Mesodermal cell (in vitro differentiated cells): Measurements from ENCODE around the gene SRM.
"Not testable (repeated sequence)": the region's sequence is repeated elsewhere in the genome, so short reads cannot be mapped to it uniquely, and the experiment has no call there.

Experiments
- H3K27ac ChIP-seq: 2 replicates; pipeline ENCODE4 v1.7.0; 2013; ENCODE audit warnings: mild to moderate bottlenecking, low read depth, low read length, moderate library complexity; ENCODE audit not compliant: severe bottlenecking
- H3K36me3 ChIP-seq: 2 replicates; pipeline ENCODE4 v1.7.1; 2013; ENCODE audit warnings: mild to moderate bottlenecking, low read length, moderate library complexity; ENCODE audit not compliant: control insufficient read depth, insufficient read depth
- H3K4me1 ChIP-seq: one replicate; pipeline ENCODE4 v1.7.1; 2013; ENCODE audit warnings: mild to moderate bottlenecking, low read length; ENCODE audit not compliant: insufficient read depth, control insufficient read depth, poor library complexity, severe bottlenecking
- H3K4me3 ChIP-seq: 2 replicates; pipeline ENCODE4 v1.7.0; 2013; ENCODE audit warnings: low read length, control low read depth, mild to moderate bottlenecking; ENCODE audit not compliant: insufficient read depth, poor library complexity, severe bottlenecking; ENCODE audit errors: extremely low read depth
- H3K9me3 ChIP-seq: 2 replicates; pipeline ENCODE4 v1.7.1; 2013; ENCODE audit warnings: mild to moderate bottlenecking, low read length, moderate library complexity; ENCODE audit not compliant: control insufficient read depth
- WGBS, 2 experiments: methylation state at CpG; one replicate each; pipeline ENCODE4 v1.1.5; 2013; ENCODE audit warnings: missing lambda C conversion rate in 2 of 2; ENCODE audit not compliant: insufficient coverage in 2 of 2; 5-methylcytosine and 5-hydroxymethylcytosine counted together

SRM gene

DNA sequence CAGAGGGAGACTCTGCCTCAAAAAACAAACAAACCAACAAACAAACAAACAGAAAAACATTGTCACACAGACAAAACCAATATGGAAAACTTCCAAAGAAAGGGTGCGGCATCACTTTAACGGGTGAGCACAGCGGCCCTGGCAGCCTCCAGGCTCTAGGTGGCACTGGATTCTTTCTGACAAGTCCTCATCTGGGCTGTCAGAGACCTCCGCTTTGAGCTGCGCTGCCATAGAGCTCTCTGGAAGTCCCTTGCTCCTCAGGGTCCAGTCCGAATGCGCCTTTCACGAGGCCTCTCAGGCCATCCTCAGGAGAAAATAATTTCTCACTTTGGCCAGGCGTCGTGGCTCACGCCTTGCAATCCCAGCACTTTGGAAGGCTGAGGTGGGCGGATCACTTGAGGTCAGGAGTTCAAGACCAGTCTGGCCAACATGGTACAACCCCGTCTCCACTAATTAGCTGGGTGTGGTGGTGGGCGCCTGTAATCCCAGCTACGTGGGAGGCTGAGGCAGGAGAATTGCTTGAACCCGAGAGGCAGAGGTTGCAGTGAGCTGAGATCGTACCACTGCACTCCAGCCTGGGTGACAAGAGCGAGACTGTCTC, 4.2 kb upstream of the SRM start:
- H3K4me1 ChIP-seq, H3K27ac ChIP-seq, H3K9me3 ChIP-seq, H3K4me3 ChIP-seq: not testable (repeated sequence)
- H3K36me3 ChIP-seq: peaks cover 55% of the 10 kb centered on the region
- 93% methylated on average over 16 of the region's 18 CpGs for WGBS, 2 experiments

DNA sequence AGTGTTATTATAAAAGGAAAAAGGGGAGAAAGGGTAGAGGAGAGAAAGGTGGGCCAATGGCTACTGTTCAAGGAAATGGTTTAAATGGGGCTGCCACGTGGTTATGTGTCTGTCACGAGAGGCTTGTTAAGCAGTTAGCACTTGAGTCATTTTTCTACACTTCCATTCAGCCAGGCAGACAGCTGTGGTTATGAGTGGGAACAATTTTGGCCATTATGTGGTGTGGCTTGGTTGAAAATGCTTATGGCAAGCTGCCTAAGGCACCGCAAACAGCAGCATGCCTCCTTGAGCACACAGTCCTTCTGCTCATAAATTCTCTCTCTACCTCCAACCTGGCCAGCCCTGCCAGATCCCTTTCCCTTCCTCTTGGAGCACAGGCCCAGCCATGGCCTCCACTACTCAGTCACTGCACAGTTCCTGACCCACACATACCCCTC, 3.2 kb upstream of the SRM start:
- Histone ChIP-seq H3K36me3 (peaks cover 49% of the 10 kb centered on the region), H3K4me1 (peaks cover 14% of the 10 kb centered on the region), H3K4me3 (no peak overlapping the region), H3K27ac (no peak overlapping the region), H3K9me3 (no peaks in the 10 kb centered on the region)
- WGBS, 2 experiments: 88 to 100% methylated on average over 1 to 3 of the region's 3 CpGs

DNA sequence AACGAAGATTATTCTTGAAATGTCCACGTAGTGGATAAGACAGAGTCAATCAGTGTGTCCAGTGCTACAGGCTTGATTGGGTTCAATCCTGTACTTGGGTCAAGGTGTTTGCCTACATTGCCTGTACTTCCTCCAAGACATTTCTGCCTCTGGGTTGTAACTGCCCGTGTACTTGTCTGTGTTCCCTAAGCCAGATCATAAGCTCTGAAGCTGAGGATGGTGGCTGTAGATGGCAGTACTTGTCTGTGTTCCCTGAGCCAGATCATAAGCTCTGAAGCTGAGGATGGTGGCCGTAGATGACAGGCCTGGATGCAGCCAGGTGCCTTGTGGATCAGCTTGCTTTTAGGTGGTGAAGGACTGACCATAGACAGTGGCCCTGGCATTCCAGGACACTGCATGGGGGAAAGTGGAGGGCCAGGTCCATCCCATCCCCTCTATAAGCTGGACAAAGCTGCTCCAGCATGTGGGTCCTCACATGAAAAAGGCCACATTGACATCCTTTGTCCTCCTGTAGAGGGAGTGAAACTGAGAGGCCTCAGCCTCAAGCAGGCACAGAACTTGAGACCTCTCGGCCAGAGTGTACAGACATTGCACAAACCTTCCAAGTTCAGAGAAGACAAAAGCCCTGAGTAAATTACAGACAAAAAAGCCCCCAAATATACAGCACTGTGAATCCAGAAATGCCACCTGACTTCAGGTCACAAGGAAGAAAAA, 2.0 kb upstream of the SRM start:
- H3K27ac ChIP-seq: no peak overlapping the region
- no peak overlapping the region for H3K4me3 ChIP-seq
- H3K9me3 ChIP-seq: no peaks in the 10 kb centered on the region
- H3K4me1 ChIP-seq: peaks cover 14% of the 10 kb centered on the region
- WGBS, 2 experiments: 94 to 98% methylated on average over 4 of the region's 5 CpGs
- peaks cover 53% of the 10 kb centered on the region for H3K36me3 ChIP-seq

DNA sequence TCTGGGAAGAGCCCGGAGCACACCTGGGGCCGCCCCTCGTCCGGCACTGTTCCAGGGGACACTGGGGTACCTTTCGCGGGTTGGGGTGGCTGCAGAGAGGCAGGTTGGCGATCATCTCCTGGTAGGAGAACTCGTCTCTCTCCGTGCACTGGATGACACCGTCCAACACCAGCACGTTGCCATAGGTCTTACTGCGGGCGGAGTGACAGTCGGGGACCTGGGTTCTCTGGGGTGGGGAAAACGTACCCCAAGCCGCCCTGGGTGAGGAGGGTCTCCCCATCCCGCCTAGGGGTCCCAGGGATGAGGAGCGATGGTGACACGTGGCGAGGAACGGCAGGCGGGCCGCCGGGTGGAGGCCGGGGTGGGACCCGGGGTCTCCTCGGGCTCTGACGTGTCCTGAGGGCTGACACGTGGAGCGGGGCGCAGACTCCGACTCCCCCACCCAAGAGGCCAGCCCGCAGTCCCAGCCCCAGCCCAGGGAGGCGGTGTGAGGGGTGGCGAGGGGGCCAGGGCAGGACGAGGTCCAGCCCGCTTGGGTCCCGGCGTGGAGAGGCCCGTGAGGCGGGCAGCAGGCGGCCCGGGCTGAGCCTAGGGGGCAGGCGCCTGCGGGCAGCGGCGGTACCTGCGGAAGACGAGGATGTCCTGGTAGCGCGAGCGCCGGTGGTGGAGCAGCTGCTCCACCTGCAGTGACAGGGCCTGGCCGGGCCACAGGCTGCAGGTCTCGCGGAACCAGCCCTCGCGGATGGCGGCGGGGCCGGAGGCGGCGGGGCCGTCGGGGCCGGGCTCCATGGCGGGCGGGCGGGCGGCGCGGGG, 457 bp downstream of the SRM start:
- Histone ChIP-seq H3K36me3 (peaks cover 50% of the 10 kb centered on the region), H3K4me1 (peaks cover 14% of the 10 kb centered on the region), H3K27ac (no peak overlapping the region), H3K9me3 (no peaks in the 10 kb centered on the region), H3K4me3 (peak overlapping the region; percentile 79)
- 0 to 2% methylated on average over 44 to 45 of the region's 72 CpGs for WGBS, 2 experiments

DNA sequence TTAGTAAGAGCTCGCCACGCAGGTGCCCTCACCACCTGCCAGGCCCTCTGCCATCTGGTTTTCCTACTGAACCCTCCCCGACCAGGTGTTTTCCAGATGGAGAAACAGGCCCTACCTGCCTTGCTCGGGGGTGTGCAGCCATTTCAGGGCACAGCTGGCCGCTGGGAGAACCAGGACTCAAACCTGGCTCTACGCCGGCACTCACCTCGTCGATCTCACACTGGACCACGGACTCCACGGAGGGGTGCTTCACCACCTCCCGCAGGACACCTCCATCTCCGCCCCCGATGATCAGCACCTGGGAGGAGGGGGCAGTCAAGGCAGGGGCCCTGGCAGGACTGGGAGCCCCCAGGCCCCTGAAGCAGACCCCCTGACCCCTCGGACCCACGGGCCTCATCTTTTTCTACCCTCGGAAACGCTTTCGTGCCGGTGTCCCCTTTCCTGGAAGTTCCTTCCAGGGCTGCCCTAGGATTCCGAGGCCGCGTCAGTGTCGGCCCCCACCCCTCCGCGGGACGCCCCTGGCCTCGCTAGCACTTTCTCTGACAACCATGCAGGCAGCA, 1.1 kb downstream of the SRM start:
- peaks cover 14% of the 10 kb centered on the region for H3K4me1 ChIP-seq
- peaks cover 51% of the 10 kb centered on the region for H3K36me3 ChIP-seq
- no peak overlapping the region for H3K27ac ChIP-seq
- peak overlapping the region; percentile 79 for H3K4me3 ChIP-seq
- no peaks in the 10 kb centered on the region for H3K9me3 ChIP-seq
- WGBS, 2 experiments: 37 to 47% methylated on average over 18 to 21 of the region's 28 CpGs

DNA sequence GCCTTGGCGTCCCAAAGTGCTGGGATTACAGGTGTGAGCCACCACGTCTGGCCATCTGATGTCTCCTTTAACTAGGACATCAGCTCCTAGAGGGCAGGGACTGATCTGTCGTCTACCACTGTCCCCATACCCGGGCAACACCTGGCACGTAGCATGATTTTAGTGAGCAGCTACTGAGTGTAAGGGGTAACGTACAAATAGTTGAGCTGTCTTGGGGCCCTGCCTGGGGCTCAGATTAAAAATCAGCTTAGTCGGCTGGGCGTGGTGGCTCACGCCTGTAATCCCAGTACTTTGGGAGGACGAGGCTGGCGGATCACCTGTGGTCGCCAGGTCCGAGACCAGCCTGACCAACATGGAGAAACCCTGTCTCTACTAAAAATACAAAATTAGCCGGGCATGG, 1.8 kb downstream of the SRM start:
- Histone ChIP-seq H3K4me3 (no peak overlapping the region), H3K4me1 (peaks cover 14% of the 10 kb centered on the region), H3K36me3 (peaks cover 45% of the 10 kb centered on the region), H3K27ac (no peak overlapping the region), H3K9me3 (no peaks in the 10 kb centered on the region)
- WGBS, 2 experiments: 97 to 98% methylated on average over 13 to 14 of the region's 14 CpGs

DNA sequence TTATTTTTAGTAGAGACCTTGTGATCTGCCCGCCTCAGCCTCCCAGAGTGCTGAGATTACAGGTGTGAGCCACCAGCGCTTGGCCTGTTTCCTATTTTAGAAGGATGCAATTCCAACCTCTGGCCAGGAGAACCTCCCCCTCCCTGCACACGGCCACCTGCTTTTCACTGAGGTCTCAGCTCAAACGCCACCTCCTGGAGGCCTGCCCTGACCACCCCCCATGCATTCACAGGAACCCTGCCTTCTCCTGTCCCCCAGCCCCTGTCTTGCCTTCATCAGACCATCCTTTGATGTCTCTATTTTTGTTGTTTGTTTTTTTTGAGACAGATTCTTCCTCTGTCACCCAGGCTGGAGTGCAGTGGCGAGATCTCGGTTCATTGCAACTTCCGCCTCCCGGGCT, 2.3 kb downstream of the SRM start:
- Histone ChIP-seq H3K4me1 (peaks cover 14% of the 10 kb centered on the region), H3K36me3 (peaks cover 42% of the 10 kb centered on the region)
- WGBS, 2 experiments: 87 to 90% methylated on average over 6 to 7 of the region's 8 CpGs

DNA sequence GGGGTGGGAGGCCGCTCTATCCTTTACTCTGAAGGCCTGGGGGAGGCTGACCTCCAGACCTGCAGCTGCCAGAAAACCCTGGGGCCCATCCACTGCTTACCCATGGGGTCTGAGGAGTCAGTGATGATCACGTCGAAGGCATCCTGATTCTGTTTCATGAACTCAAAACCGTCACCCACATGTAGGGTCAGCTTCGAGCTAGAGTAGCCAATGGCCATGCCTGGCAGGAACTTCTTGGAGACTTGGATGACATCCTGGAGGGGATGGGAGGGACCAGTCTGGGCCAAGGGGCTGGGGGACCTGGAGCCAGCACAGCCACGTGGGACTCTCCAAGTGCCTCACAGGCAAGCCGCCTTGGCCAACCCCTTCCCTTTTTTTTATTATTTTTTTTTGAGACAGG, 3.3 kb downstream of the SRM start:
- H3K27ac ChIP-seq: no peak overlapping the region
- no peak overlapping the region for H3K4me3 ChIP-seq
- peaks cover 42% of the 10 kb centered on the region for H3K36me3 ChIP-seq
- 98% methylated on average over 5 to 6 of the region's 7 CpGs for WGBS, 2 experiments
- peaks cover 14% of the 10 kb centered on the region for H3K4me1 ChIP-seq
- H3K9me3 ChIP-seq: no peaks in the 10 kb centered on the region

More for the DNA sequence above, 2.3 kb downstream of the SRM start:
- Histone ChIP-seq H3K27ac (no peak overlapping the region), H3K4me3 (no peak overlapping the region), H3K9me3 (no peaks in the 10 kb centered on the region)

DNA sequence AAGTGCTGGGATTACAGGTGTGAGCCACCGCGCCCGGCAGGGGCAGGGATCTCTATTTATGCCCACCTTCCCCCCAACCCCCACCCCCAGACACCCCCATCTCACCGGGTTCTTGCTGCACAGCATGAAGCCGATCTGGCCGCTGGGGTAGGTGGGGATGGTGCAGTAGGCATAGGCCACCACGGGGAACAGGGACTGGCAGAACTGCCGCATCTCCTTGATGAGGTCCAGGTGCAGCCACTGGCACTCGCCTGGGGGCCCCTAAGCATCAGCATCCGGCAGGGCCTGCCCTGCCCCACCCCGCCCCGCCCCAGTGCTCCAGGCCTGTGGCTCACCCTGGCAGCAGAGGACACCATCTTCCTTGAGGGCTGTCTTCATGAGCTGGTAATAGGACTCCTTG, 4.1 kb downstream of the SRM start:
- WGBS, 2 experiments: 96 to 98% methylated on average over 10 of the region's 12 CpGs
- Histone ChIP-seq H3K9me3 (no peaks in the 10 kb centered on the region), H3K36me3 (peaks cover 42% of the 10 kb centered on the region), H3K27ac (no peak overlapping the region), H3K4me1 (peaks cover 9% of the 10 kb centered on the region), H3K4me3 (no peak overlapping the region)

DNA sequence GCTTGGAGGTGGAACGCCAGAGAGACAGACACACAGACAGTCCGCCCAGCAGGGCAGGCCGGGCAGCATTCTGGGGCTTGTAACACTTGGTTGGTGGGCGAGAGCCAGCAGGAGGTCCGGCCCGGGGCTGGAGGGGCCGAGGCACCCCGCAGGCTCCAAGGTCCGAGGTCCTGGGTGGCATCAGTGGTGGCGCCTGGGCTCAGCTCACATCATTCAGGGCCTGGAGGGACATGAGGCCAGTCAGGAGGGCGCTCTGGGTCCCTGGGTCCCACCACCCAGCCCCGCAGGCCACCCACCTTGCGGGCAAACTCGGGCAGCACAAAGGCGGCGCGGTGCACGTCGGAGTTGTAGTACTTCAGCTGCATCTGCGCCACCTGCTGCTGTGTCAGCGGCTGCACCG, 5.2 kb downstream of the SRM start:
- H3K4me3 ChIP-seq: no peak overlapping the region
- H3K9me3 ChIP-seq: no peaks in the 10 kb centered on the region
- H3K4me1 ChIP-seq: peaks cover 9% of the 10 kb centered on the region
- H3K36me3 ChIP-seq: peaks cover 42% of the 10 kb centered on the region
- no peak overlapping the region for H3K27ac ChIP-seq
- WGBS, 2 experiments: 91 to 94% methylated on average over 21 to 22 of the region's 22 CpGs
